Breast epithelium (tissue), 4 donors: ENCODE results near the gene GPBP1L1. TPM values are rescaled to one million over a fixed set of nuclear protein-coding genes. Genes with fewer than 3 reads are reported as not detected.
"Not testable (repeated sequence)": the region's sequence is repeated elsewhere in the genome, so short reads cannot be mapped to it uniquely, and the experiment has no call there.

Experiments
- DNase-seq, 2 donors: peaks; one replicate each; pipeline ENCODE4 v3.0.0-alpha.2; 2019; ENCODE audit warnings: low spot score in 2 of 2
- H3K27ac ChIP-seq, 2 donors: fragments of 200-600 bp; sonication (generic) in 1 of 2; one replicate each; pipeline ENCODE4 v1.5.1; 2016 to 2019; ENCODE audit warnings: mild to moderate bottlenecking in 1 of 2
- H3K27me3 ChIP-seq, 2 donors: fragments of 200-600 bp; sonication (generic) in 1 of 2; one replicate each; pipeline versions ENCODE4 v1.5.1 to v1.6.0; 2017 to 2019; ENCODE audit warnings: control low read depth in 1 of 2, mild to moderate bottlenecking in 1 of 2
- H3K36me3 ChIP-seq: fragments of 200-600 bp; one replicate; pipeline ENCODE4 v1.5.1; 2019
- H3K4me1 ChIP-seq, 2 donors: fragments of 200-600 bp; sonication (generic); one replicate each; pipeline ENCODE4 v1.5.1; 2016 to 2019; ENCODE audit warnings: control low read depth in 1 of 2
- H3K4me3 ChIP-seq, 3 donors: fragments of 200-600 bp; sonication (generic); 1 replicate in 2 of 3; 2 replicates in 1 of 3; pipeline ENCODE4 v1.5.1; 2016 to 2019; ENCODE audit warnings: mild to moderate bottlenecking in 3 of 3, moderate library complexity in 2 of 3
- H3K9me3 ChIP-seq, 2 donors: fragments of 200-600 bp; sonication (generic) in 1 of 2; one replicate each; pipeline ENCODE4 v1.5.1; 2016 to 2019; ENCODE audit warnings: control low read depth in 1 of 2
- POLR2A ChIP-seq: fragments of 450-650 bp; IDR thresholded peaks from one replicate; pipeline ENCODE4 v1.6.1; 2016; ENCODE audit warnings: antibody characterized with exemption, mild to moderate bottlenecking, moderate library complexity
- POLR2AphosphoS5 ChIP-seq, 3 donors: sonication (generic); formaldehyde crosslinking; IDR thresholded peaks; one replicate each; pipeline ENCODE4 v1.6.1; 2017; ENCODE audit warnings: antibody characterized with exemption in 3 of 3
- intact Hi-C: fragments of 100-400 bp; cut with DNase I; formaldehyde crosslinking; loops from one replicate; pipeline ENCODE4 v1.15.1; 2023; ENCODE audit warnings: low total_unique reads
- total RNA-seq, 3 donors: library from RNA; depleted of rRNA; stranded (reverse); fragments of >200 nt; gene quantifications; one replicate each; pipeline ENCODE4 v1.1.0, GENCODE V29; 2016
- TF ChIP-seq, protein P1 (sequence below), 3 donors: fragments of 450-650 bp; IDR thresholded peaks; one replicate each; pipeline ENCODE4 v1.5.1; 2016 to 2017; ENCODE audit warnings: antibody characterized with exemption in 3 of 3, mild to moderate bottlenecking in 3 of 3, moderate library complexity in 3 of 3

GPBP1L1 gene, protein sequence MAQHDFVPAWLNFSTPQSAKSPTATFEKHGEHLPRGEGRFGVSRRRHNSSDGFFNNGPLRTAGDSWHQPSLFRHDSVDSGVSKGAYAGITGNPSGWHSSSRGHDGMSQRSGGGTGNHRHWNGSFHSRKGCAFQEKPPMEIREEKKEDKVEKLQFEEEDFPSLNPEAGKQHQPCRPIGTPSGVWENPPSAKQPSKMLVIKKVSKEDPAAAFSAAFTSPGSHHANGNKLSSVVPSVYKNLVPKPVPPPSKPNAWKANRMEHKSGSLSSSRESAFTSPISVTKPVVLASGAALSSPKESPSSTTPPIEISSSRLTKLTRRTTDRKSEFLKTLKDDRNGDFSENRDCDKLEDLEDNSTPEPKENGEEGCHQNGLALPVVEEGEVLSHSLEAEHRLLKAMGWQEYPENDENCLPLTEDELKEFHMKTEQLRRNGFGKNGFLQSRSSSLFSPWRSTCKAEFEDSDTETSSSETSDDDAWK
- total RNA-seq = 100 to 1,000 TPM; 103 to 195 (median 114) TPM

DNA sequence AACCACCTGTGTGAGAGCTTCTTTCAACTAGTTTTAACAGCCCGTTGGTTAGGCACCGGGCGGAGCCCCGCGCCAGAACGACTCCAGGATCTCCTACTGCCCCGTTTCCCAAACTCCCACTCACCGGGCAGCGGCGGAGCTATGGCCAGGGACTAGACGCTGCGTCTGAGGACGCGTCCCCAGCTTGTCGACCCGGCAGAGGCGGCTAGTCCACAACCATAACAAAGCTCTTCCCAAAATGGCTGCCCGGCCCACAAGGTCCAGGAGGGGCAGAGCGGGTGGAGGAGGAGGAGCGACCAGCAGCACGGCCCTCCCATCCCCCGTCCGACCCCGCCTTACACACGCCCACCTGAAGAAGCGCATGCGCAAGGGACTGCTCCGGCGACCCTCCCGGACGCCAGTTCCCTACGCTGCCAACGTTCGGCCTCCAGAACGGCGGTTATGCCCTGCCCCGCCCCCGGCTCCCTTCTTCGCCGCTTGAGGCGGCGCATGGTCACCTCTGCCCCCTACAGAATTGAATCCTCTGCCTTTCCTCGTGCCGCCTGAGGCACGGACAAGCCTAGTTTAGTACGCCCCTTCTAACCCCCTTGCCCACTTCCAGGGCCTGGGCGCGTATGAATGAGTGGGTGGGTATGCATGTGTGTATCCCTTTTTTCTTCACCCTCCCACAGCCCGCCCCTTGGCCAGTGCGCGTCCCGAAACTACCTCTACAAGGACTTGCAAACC, at the start of gene GPBP1L1:
Gene GPBP1L1, minus strand, starts transcription at position 246 of the 726 bp plus-strand sequence. CDS start 27,446 bp downstream, outside the sequence.
- intact Hi-C loops = loop anchor here (10.0 kb wide), 1 partner anchor 102 kb away; the partner anchor contains the start of gene NASP
- H3K9me3 ChIP-seq = no peaks in the 10 kb centered on the region
- DNase-seq = peak; percentile 96 to 97
- H3K36me3 ChIP-seq = no peaks in the 10 kb centered on the region
- no peaks in the 10 kb centered on the region for H3K27me3 ChIP-seq
- TF ChIP-seq POLR2A (peak; percentile 75), POLR2AphosphoS5 (IDR thresholded peaks at IDR 0.05) (peak; percentile 66 to 91 (median 67))
- TF ChIP-seq, protein P1, sequence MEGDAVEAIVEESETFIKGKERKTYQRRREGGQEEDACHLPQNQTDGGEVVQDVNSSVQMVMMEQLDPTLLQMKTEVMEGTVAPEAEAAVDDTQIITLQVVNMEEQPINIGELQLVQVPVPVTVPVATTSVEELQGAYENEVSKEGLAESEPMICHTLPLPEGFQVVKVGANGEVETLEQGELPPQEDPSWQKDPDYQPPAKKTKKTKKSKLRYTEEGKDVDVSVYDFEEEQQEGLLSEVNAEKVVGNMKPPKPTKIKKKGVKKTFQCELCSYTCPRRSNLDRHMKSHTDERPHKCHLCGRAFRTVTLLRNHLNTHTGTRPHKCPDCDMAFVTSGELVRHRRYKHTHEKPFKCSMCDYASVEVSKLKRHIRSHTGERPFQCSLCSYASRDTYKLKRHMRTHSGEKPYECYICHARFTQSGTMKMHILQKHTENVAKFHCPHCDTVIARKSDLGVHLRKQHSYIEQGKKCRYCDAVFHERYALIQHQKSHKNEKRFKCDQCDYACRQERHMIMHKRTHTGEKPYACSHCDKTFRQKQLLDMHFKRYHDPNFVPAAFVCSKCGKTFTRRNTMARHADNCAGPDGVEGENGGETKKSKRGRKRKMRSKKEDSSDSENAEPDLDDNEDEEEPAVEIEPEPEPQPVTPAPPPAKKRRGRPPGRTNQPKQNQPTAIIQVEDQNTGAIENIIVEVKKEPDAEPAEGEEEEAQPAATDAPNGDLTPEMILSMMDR (IDR thresholded peaks at IDR 0.05) = peak in 1 of 3 donors; percentile 35
- peak within 1 kb of the TSS; percentile 87 to 91 (median 90) for H3K4me3 ChIP-seq
- H3K27ac ChIP-seq = peak within 1 kb of the TSS; percentile 98 to 100
- peaks cover 0 to 5% of the 10 kb centered on the region in 2 donors for H3K4me1 ChIP-seq

DNA sequence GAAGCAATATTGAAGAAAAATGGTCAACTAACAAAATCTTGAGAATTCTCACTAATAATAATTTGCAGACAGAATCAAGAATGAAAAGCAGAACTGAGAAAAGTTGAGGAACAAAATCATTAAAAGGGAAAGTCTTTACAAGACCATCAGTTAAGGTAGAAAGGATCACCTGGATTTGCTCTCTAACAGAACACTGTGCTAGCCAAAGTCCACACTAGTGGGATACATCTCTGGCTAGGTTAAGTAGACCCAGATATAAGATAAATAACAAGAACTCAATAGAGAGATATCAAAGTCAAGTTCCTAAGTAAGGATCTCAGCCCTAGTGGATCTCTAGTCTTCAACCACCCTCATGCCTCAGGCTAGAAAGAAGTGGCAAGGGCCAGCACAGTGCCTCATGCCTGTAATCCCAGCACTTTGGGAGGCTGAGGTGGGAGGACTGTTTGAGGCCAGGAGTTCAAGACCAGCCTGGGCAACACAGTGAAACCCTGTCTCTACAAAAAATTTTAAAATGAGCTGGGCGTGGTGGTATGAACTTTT, 44.5 kb upstream of the GPBP1L1 start:
- TF ChIP-seq POLR2AphosphoS5 (IDR thresholded peaks at IDR 0.05) = no peak
- no peak for TF ChIP-seq POLR2A
- TF ChIP-seq, protein P1 (IDR thresholded peaks at IDR 0.05) = no peak
- Histone ChIP-seq H3K4me3 (no peak overlapping the region), H3K4me1 (no peaks in the 10 kb centered on the region), H3K9me3 (no peaks in the 10 kb centered on the region), H3K27me3 (no peaks in the 10 kb centered on the region), H3K27ac (peak overlapping the region; percentile 26 to 50), H3K36me3 (no peaks in the 10 kb centered on the region)
- DNase-seq = no peak
- intact Hi-C loops = no loop called here

DNA sequence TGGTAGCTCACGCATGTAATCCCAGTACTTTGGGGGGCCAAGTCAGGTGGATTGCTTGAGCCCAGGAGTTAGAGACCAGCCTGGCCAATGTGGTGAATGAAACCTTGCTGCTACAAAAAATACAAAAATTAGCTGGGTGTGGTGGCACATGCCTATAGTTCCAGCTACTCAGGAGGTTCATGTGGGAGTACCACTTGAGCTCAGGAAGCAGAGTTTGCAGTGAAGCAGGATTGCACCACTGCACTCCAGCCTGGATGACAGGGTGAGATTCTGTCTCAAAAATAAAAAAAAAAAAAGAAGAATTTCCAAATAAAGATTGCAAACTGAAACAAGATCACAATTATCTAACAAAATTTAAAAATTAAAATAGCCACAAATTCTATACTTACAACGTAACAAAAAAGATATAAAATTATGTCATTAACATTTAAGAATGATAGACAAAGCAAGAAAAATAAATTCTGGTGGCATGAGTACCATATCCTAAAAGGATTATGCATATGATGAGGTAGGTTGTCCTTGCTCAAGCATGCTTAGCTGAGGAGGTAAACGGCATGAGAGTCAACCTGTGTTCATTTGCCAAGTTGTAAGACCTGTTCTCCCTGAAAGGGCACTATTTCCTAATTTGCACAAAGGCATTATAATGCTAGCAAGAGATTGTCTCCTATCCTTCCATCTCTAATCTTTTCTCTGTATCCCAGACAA, 43.9 kb upstream of the GPBP1L1 start:
- Histone ChIP-seq H3K9me3 (no peaks in the 10 kb centered on the region), H3K27ac (no peak overlapping the region), H3K4me3 (no peak overlapping the region), H3K27me3 (no peaks in the 10 kb centered on the region), H3K4me1 (no peaks in the 10 kb centered on the region), H3K36me3 (no peaks in the 10 kb centered on the region)
- intact Hi-C loops = no loop called here
- TF ChIP-seq POLR2A (no peak), POLR2AphosphoS5 (IDR thresholded peaks at IDR 0.05) (peak in 1 of 3 donors; percentile 53)
- TF ChIP-seq, protein P1 (IDR thresholded peaks at IDR 0.05) = no peak
- DNase-seq = no peak

DNA sequence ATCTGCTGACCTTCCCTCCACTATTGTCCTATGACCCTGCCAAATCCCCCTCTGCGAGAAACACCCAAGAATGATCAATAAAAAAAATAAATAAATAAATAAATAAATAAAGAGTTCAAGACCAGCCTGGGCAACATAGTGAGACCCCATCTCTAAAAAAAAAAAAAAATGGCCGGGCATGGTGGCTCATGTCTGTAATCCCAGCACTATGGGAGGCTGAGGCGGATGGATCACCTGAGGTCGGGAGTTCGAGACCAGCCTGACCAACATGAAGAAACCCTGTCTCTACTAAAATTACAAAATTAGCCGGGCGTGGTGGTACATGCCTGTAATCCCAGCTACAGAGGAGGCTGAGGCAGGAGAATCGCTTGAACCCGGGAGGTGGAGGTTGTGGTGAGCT, 39.7 kb upstream of the GPBP1L1 start:
- H3K4me1 ChIP-seq, H3K4me3 ChIP-seq, H3K27ac ChIP-seq, DNase-seq, intact Hi-C loops, H3K9me3 ChIP-seq, H3K27me3 ChIP-seq, H3K36me3 ChIP-seq: not testable (repeated sequence)

DNA sequence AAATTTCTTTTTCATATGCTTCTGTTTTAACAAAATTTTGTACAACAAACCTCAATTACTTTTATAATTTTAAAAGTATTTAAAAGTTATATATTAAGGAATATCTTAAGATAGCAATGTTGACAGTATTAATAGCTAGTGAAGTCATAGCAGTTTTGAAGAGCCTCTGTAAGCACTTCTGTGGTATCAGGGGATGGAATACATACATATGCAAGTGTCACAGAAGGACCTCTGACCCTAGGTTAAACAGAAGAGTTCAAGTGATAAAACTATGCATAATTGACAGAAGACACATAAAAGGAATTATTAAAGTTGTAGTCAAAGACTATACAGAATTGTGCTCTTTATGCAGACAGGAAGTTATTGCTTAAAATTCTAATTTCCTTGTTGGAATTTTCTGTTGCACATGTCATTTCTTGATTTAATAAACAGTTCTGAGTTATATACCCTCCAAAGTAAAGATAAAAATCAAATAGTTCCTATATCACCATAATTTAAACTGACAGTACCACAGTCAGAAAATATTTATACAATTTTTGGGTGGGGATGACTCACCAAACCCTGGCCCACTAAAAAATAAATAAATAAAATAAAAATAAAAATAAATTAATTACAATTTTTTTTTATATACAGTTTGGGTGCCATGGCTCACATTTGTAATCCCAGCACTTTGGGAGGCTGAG, 37.1 kb upstream of the GPBP1L1 start:
- Histone ChIP-seq H3K9me3 (no peaks in the 10 kb centered on the region), H3K4me1 (no peaks in the 10 kb centered on the region), H3K4me3 (no peak overlapping the region), H3K27ac (no peak overlapping the region), H3K27me3 (no peaks in the 10 kb centered on the region), H3K36me3 (peaks cover 3% of the 10 kb centered on the region)
- no peak for DNase-seq
- TF ChIP-seq POLR2A (no peak), POLR2AphosphoS5 (IDR thresholded peaks at IDR 0.05) (no peak)
- TF ChIP-seq, protein P1 (IDR thresholded peaks at IDR 0.05) = no peak
- intact Hi-C loops = no loop called here
